GM13977 (cell line): ENCODE data around the gene FDX1.

Source experiments
- DNase-seq: peaks from one replicate; pipeline ENCODE4 v3.0.0; 2012; ENCODE audit warnings: low spot score
- in situ Hi-C: fragments of 300-500 bp; cut with MboI; formaldehyde crosslinking; loops from one replicate; pipeline ENCODE4 v1.12.0; 2022; ENCODE audit warnings: low sequenced_read_pairs, low pct_unique_long_range_greater_than_20kb, mixed read lengths, inconsistent platforms; ENCODE audit not compliant: unreplicated experiment
- TF ChIP-seq, protein P1 (sequence below): IDR thresholded peaks from 2 replicates; pipeline ENCODE4 v1.5.1; 2012; ENCODE audit warnings: mild to moderate bottlenecking, control low read depth; ENCODE audit not compliant: insufficient read depth; ENCODE audit errors: extremely low read depth, missing control alignments

FDX1 gene

DNA sequence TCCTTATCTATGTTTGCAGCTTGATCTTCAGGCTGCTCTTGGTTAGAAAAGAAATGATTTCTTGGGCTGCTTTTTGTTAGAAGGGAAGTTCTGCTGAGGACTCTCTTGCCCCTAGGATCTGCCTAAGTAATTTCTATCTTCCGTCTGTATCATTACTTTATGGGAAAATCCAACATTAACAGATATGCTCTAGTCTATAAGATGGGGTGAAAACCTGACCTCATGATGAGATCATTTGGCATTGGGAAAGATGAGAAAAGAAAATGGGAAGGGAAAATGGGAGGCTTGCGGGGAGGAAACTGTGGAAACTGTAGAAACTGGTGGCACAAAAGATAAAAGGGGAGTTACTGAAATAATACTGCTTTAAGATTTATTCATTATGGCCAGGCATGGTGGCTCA lies 63.6 kb downstream of the FDX1 start:
- TF ChIP-seq, protein P1, sequence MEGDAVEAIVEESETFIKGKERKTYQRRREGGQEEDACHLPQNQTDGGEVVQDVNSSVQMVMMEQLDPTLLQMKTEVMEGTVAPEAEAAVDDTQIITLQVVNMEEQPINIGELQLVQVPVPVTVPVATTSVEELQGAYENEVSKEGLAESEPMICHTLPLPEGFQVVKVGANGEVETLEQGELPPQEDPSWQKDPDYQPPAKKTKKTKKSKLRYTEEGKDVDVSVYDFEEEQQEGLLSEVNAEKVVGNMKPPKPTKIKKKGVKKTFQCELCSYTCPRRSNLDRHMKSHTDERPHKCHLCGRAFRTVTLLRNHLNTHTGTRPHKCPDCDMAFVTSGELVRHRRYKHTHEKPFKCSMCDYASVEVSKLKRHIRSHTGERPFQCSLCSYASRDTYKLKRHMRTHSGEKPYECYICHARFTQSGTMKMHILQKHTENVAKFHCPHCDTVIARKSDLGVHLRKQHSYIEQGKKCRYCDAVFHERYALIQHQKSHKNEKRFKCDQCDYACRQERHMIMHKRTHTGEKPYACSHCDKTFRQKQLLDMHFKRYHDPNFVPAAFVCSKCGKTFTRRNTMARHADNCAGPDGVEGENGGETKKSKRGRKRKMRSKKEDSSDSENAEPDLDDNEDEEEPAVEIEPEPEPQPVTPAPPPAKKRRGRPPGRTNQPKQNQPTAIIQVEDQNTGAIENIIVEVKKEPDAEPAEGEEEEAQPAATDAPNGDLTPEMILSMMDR: no peak
- DNase-seq: no peak
- in situ Hi-C loops: no loop called here

DNA sequence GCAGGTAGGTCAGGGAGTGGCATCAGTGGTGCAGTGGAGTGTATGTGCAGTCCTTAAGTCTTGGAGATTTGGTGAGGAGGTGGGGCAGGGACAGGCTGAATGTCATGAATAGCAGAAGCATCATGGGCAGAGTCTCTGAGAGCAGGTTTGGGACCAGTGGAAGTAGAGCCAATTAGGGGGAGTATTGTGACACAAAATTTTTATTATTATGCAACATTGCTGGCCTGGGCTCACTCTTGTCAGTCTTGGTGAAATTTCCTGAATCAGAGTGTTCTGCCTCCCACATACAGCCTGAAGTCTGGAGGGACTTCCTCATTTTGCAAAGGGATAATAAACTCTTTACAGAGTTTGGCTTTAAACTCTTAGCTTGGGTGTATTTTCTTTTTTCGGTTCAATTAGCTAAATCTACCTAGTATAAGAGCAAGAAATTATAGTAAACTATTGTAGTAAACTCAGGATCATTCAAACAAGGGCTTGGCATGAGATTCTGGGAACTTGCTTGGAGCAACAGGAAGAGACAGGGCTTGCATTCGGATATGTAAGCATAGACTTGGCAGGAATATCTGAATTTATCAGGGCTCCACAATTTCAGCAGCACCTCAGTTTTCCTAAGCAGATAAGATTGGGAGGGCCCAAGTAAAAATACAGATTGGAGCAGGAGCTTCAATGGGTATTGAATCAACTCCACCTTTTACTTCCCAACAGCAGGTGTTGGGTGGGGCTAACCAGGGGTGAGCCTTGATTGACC lies 67.7 kb downstream of the FDX1 start:
- in situ Hi-C loops: no loop called here
- TF ChIP-seq, protein P1: no peak
- DNase-seq: no peak

DNA sequence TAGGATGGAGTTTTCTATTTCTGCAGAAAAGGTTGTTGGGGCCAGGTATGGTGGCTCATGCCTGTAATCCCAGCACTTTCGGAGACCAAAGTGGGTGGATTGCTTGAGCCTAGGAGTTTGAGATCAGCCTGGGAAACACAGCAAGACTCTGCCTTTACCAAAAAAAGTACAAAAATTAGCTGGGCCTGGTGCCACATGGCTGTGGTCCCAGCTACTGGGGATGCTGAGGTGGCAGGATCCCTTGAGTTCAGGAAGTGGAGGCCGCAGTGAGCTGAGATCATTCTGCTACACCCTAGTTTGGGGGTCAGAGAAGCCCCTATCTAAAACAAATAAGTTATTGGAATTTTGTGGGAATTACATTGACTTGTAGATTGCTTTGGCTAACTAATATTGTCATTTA lies 71.7 kb downstream of the FDX1 start:
- TF ChIP-seq, protein P1: no peak
- in situ Hi-C loops: no loop called here
- no peak for DNase-seq

DNA sequence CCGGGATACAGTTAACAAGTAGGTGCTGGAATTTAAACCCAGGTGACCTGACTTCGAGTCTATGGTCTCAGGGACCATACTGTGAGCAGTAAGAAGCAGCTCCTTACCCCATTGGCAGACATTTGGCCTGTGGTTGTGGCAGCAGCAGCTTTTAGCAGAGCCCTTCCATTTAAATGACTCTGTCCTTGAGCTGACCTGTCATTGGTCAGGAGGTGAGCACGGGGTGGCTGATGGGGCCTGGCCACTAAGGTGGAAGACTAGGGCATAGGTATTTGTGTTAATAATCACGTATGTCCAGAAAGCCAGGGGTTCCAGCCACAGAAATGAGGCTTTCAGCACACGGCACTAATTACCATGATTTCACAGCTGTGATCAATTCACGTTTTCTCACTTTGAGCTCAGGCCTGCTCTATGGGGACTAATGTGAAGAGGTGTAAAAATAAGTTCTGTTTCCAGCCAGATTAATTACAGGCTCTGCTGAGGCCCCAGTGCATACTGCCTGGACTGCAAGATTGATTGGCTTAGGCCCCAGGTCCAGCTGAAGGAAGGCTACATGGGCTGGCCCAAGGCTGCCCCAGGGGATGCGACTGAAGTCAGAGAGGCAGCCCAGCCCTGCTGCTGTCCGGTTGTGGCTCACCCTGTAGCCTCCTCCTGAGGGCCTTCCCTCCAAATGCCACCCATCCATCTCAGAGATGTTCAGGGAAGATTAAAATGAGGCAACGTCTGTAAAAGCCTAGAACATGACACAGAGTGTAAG lies 76.0 kb downstream of the FDX1 start:
- in situ Hi-C loops: no loop called here
- TF ChIP-seq, protein P1: no peak
- DNase-seq: no peak

DNA sequence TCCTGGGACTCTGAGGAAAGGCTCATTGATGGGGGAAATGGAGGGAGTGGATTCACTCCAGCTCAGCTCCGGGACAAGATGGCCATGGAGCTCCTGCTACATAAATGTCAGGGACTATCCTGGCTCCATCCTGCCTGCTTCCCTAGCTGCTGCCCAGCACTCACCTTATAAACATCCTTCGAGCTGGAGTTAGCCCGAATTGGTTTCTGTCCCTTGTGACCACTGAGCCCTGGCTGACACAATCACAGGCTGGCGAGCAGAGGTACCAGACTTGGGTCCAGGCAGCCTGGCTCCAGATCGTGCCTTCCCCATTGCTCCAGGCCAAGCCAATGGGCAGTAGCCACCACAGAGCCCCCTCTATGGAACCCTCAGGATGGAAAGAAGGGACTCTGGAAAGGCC lies 77.6 kb downstream of the FDX1 start:
- no peak for DNase-seq
- TF ChIP-seq, protein P1: no peak
- in situ Hi-C loops: no loop called here

DNA sequence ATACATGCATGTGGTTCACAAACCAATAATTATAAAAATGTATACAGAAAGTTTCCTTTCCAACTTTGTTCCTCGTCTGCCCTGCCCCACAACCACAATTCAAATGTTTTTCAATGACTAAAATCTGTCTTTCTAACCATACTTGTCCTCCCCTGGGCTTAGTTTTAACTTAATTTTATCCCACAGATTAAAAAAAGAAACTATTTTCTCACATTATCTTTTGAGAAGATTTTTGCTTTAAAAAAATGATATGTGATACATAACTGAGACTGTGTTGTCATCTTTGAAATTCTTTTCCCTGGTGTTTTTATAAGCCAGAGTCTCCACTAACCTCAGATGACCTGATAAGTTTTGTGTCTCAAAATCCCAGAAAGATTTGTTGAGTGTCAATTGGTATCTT lies 79.0 kb downstream of the FDX1 start:
- DNase-seq: no peak
- TF ChIP-seq, protein P1: no peak
- in situ Hi-C loops: no loop called here
